DOHH2 (cell line): ENCODE measurements around the gene AEBP2.

Experiments
- EZH2phosphoT487 ChIP-seq: fragments of 200-600 bp; sonication (generic); IDR thresholded peaks from 2 replicates; pipeline ENCODE4 v1.6.1; 2017; ENCODE audit warnings: borderline replicate concordance, mild to moderate bottlenecking, antibody characterized with exemption, low read length, moderate library complexity, mixed read lengths
- TF ChIP-seq, protein P1 (sequence below): fragments of 200-600 bp; sonication (generic); IDR thresholded peaks from one replicate; pipeline ENCODE4 v1.5.1; 2014; ENCODE audit warnings: antibody characterized with exemption, mild to moderate bottlenecking, low read depth, low read length; ENCODE audit not compliant: poor library complexity, severe bottlenecking

DNA sequence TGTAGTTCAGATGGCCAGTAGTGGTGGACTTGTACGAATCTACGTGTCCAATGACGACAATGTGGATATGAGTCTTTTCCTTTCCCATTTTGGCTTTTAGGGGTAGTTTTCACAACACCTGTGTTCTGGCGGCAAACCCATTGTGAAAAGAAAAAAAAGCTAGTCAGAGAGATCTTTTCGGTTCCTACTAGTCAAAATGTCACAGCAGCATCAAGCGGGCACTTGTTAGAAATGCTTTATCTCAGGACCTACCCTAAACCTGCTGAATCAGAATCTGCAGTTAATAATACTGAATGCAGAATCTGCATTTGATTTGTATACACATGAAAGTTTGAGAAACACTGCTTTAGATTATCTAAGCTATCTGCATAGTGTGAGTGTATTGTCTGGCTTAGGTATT is 18.3 kb downstream of the AEBP2 start:
- TF ChIP-seq, protein P1, sequence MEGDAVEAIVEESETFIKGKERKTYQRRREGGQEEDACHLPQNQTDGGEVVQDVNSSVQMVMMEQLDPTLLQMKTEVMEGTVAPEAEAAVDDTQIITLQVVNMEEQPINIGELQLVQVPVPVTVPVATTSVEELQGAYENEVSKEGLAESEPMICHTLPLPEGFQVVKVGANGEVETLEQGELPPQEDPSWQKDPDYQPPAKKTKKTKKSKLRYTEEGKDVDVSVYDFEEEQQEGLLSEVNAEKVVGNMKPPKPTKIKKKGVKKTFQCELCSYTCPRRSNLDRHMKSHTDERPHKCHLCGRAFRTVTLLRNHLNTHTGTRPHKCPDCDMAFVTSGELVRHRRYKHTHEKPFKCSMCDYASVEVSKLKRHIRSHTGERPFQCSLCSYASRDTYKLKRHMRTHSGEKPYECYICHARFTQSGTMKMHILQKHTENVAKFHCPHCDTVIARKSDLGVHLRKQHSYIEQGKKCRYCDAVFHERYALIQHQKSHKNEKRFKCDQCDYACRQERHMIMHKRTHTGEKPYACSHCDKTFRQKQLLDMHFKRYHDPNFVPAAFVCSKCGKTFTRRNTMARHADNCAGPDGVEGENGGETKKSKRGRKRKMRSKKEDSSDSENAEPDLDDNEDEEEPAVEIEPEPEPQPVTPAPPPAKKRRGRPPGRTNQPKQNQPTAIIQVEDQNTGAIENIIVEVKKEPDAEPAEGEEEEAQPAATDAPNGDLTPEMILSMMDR = no peak
- TF ChIP-seq EZH2phosphoT487 = no peak
